ENCODE data around the gene KRT222. TPM values are rescaled to one million over a fixed set of nuclear protein-coding genes. Genes with fewer than 3 reads are reported as not detected.

The KRT222 gene
- total RNA-seq, 2 experiments from 2014 or later, result not detected

- intact Hi-C loops (cut with micrococcal nuclease; ENCODE audit: unreplicated experiment), result no loop called here
- Histone ChIP-seq H3K9me3 (ENCODE audit: low read length) (no peaks in the 10 kb centered on the region), H3K4me3 (ENCODE audit: low read depth, low read length, poor library complexity, severe bottlenecking) (no peak overlapping the region), H3K4me2 (ENCODE audit: low read length) (no peak overlapping the region), H3K9me2 (ENCODE audit: insufficient read depth, low read length) (no peaks in the 10 kb centered on the region), H3K27ac (ENCODE audit: low read depth, low read length, poor library complexity, severe bottlenecking) (no peak overlapping the region), H3K36me3 (ENCODE audit: insufficient read depth, low read length) (no peaks in the 10 kb centered on the region), H3K4me1 (ENCODE audit: insufficient read depth, low read length, poor library complexity, severe bottlenecking) (no peaks in the 10 kb centered on the region), H2AFZ (ENCODE audit: low read length) (no peak overlapping the region), H4K20me1 (ENCODE audit: insufficient read depth, low read length) (no peaks in the 10 kb centered on the region), H3K79me2 (ENCODE audit: insufficient read depth, low read depth, low read length) (no peaks in the 10 kb centered on the region)
- ChIA-PET CTCF (ENCODE audit: unreplicated experiment) (no interaction called here), POLR2A (no interaction called here)
- TF ChIP-seq CTCF (conservative IDR thresholded peaks at IDR 0.05; ENCODE audit: low read length) (no peak), EZH2phosphoT487 (IDR thresholded peaks at IDR 0.05; ENCODE audit: borderline replicate concordance, low read depth, low read length) (no peak)
- no peak for DNase-seq (ENCODE audit: low spot score)
- no TSS peak for BruUV-seq (replicated peaks)
These were observed 40.6 kb upstream of the KRT222 start for GRCh38 chr17:40705584-40705983.

DNA sequence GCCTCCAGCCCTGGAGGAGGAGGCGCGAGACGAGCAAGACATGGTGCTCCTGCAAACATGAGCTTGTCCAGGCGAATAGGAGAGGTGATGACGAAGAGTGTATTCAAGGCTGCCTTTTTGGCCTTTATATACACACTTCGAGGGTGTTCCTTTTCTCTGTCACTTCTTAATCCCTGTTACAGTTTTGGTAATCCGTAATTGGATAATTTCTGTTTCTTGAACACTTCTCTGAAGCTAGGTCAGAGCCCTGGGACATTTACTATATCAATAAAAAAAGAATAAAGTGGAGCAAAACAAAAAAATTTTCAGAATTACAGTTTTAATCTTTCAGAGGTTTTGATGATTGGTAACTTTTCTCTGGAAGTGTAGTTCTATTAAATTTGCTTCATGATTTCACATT, 38.7 kb upstream of the KRT222 start, which contains the start of gene KRT24:
TSS of gene KRT24 (minus strand) at position 101 of the 400 bp plus-strand sequence. CDS start at position 42, 59 bp downstream.
- POLR2A ChIA-PET, result interaction anchor here (0.7 kb wide), 1 partner anchor 32 kb away, joined by 3 read pairs; no protein-coding TSS in a partner anchor
- Histone ChIP-seq H3K4me3 (ENCODE audit: low read depth, low read length, poor library complexity, severe bottlenecking) (no peak within 1 kb of the TSS), H3K4me1 (ENCODE audit: insufficient read depth, low read length, poor library complexity, severe bottlenecking) (no peaks in the 10 kb centered on the region), H4K20me1 (ENCODE audit: insufficient read depth, low read length) (no peaks in the 10 kb centered on the region), H3K36me3 (ENCODE audit: insufficient read depth, low read length) (no peaks in the 10 kb centered on the region), H3K9me2 (ENCODE audit: insufficient read depth, low read length) (no peaks in the 10 kb centered on the region), H3K9me3 (ENCODE audit: low read length) (no peaks in the 10 kb centered on the region), H3K27ac (ENCODE audit: low read depth, low read length, poor library complexity, severe bottlenecking) (no peak within 1 kb of the TSS), H3K4me2 (ENCODE audit: low read length) (no peak within 1 kb of the TSS), H2AFZ (ENCODE audit: low read length) (no peak within 1 kb of the TSS), H3K79me2 (ENCODE audit: insufficient read depth, low read depth, low read length) (no peaks in the 10 kb centered on the region)
- no TSS peak for BruUV-seq (replicated peaks)
- TF ChIP-seq CTCF (conservative IDR thresholded peaks at IDR 0.05; ENCODE audit: low read length) (no peak), EZH2phosphoT487 (IDR thresholded peaks at IDR 0.05; ENCODE audit: borderline replicate concordance, low read depth, low read length) (no peak)
- intact Hi-C loops (cut with micrococcal nuclease; ENCODE audit: unreplicated experiment), result no loop called here
- DNase-seq (ENCODE audit: low spot score), result no peak
- CTCF ChIA-PET (ENCODE audit: unreplicated experiment), result no interaction called here

DNA sequence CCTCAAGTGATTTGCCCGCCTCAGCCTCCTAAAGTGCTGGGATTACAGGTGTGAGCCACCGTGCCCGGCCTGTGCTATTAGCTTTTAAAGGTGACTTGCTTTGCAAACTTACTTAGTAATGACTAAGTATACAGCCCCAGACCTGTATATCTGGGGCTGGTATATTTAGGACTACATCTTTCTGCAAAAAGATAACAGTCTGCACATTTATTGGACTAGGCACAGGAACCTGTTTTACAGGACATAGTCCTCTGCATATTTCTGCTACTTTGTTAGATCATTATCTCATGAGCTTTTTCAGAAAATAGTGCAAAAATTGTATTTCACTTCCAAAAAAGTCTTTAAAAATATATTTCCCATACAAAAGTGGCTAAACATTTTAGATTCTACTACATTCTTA, 37.3 kb upstream of the KRT222 start:
- intact Hi-C loops (cut with micrococcal nuclease; ENCODE audit: unreplicated experiment), result no loop called here
- Histone ChIP-seq H3K79me2 (ENCODE audit: insufficient read depth, low read depth, low read length) (no peaks in the 10 kb centered on the region), H3K9me3 (ENCODE audit: low read length) (no peaks in the 10 kb centered on the region), H3K9me2 (ENCODE audit: insufficient read depth, low read length) (no peaks in the 10 kb centered on the region), H3K4me1 (ENCODE audit: insufficient read depth, low read length, poor library complexity, severe bottlenecking) (no peaks in the 10 kb centered on the region), H3K27ac (ENCODE audit: low read depth, low read length, poor library complexity, severe bottlenecking) (no peak overlapping the region), H2AFZ (ENCODE audit: low read length) (no peak overlapping the region), H4K20me1 (ENCODE audit: insufficient read depth, low read length) (no peaks in the 10 kb centered on the region), H3K4me2 (ENCODE audit: low read length) (no peak overlapping the region), H3K4me3 (ENCODE audit: low read depth, low read length, poor library complexity, severe bottlenecking) (no peak overlapping the region), H3K36me3 (ENCODE audit: insufficient read depth, low read length) (no peaks in the 10 kb centered on the region)
- TF ChIP-seq CTCF (conservative IDR thresholded peaks at IDR 0.05; ENCODE audit: low read length), result no peak
- TF ChIP-seq EZH2phosphoT487 (IDR thresholded peaks at IDR 0.05; ENCODE audit: borderline replicate concordance, low read depth, low read length), result no peak
- ChIA-PET POLR2A (interaction anchor here (0.6 kb wide), 1 partner anchor 513 kb away, joined by 3 read pairs; no protein-coding TSS in a partner anchor), CTCF (ENCODE audit: unreplicated experiment) (no interaction called here)
- no peak for DNase-seq (ENCODE audit: low spot score)
- BruUV-seq (replicated peaks), result no TSS peak
